ENCODE results near the gene ANKRD28.
"Not testable (repeated sequence)": the region's sequence is repeated elsewhere in the genome, so short reads cannot be mapped to it uniquely, and the experiment has no call there.

The ANKRD28 gene

GRCh38 chr3:15797642-15798303, at the start of gene ANKRD28:
Gene ANKRD28, minus strand, starts transcription at chr3:15797979. Its CDS starts 1,458 bp downstream, at chr3:15796521.
- in situ Hi-C loops (cut with MboI; ENCODE audit: low sequenced_read_pairs): no loop called here

GRCh38 chr3:15847239-15847638, 49.5 kb upstream of the ANKRD28 start:
- in situ Hi-C loops (cut with MboI; ENCODE audit: low sequenced_read_pairs): no loop called here

GRCh38 chr3:15846606-15847005, 48.8 kb upstream of the ANKRD28 start:
- in situ Hi-C loops (cut with MboI; ENCODE audit: low sequenced_read_pairs): no loop called here

GRCh38 chr3:15845475-15845874, 47.7 kb upstream of the ANKRD28 start:
- in situ Hi-C loops (cut with MboI; ENCODE audit: low sequenced_read_pairs): no loop called here

GRCh38 chr3:15844889-15845288, 47.1 kb upstream of the ANKRD28 start:
- in situ Hi-C loops (cut with MboI; ENCODE audit: low sequenced_read_pairs): no loop called here

GRCh38 chr3:15841091-15841973, 43.6 kb upstream of the ANKRD28 start:
- in situ Hi-C loops (cut with MboI; ENCODE audit: low sequenced_read_pairs): not testable (repeated sequence)

GRCh38 chr3:15839568-15839967, 41.8 kb upstream of the ANKRD28 start:
- in situ Hi-C loops (cut with MboI; ENCODE audit: low sequenced_read_pairs): no loop called here

GRCh38 chr3:15831927-15832326, 34.1 kb upstream of the ANKRD28 start:
- in situ Hi-C loops (cut with MboI; ENCODE audit: low sequenced_read_pairs): no loop called here

- in situ Hi-C loops (cut with MboI; ENCODE audit: low sequenced_read_pairs): no loop called here
Observed at GRCh38 chr3:15825016-15825415, 27.2 kb upstream of the ANKRD28 start.

GRCh38 chr3:15823092-15823491, 25.3 kb upstream of the ANKRD28 start:
- in situ Hi-C loops (cut with MboI; ENCODE audit: low sequenced_read_pairs): no loop called here

- in situ Hi-C loops (cut with MboI; ENCODE audit: low sequenced_read_pairs): no loop called here
Observed at GRCh38 chr3:15822281-15822680, 24.5 kb upstream of the ANKRD28 start.

- in situ Hi-C loops (cut with MboI; ENCODE audit: low sequenced_read_pairs): no loop called here
Observed at GRCh38 chr3:15820911-15821310, 23.1 kb upstream of the ANKRD28 start.

GRCh38 chr3:15819576-15819975, 21.8 kb upstream of the ANKRD28 start:
- in situ Hi-C loops (cut with MboI; ENCODE audit: low sequenced_read_pairs): loop anchor here (10.0 kb wide), 1 partner anchor 205 kb away; no protein-coding TSS in a partner anchor

GRCh38 chr3:15819043-15819442, 21.3 kb upstream of the ANKRD28 start:
- in situ Hi-C loops (cut with MboI; ENCODE audit: low sequenced_read_pairs): loop anchor here (10.0 kb wide), 1 partner anchor 204 kb away; no protein-coding TSS in a partner anchor

- in situ Hi-C loops (cut with MboI; ENCODE audit: low sequenced_read_pairs): loop anchor here (10.0 kb wide), 1 partner anchor 201 kb away; no protein-coding TSS in a partner anchor
Observed at GRCh38 chr3:15815696-15816095, 17.9 kb upstream of the ANKRD28 start.

GRCh38 chr3:15813079-15813478, 15.3 kb upstream of the ANKRD28 start:
- in situ Hi-C loops (cut with MboI; ENCODE audit: low sequenced_read_pairs): loop anchor here (10.0 kb wide), 1 partner anchor 198 kb away; no protein-coding TSS in a partner anchor

GRCh38 chr3:15812183-15812582, 14.4 kb upstream of the ANKRD28 start:
- in situ Hi-C loops (cut with MboI; ENCODE audit: low sequenced_read_pairs): loop anchor here (10.0 kb wide), 1 partner anchor 197 kb away; no protein-coding TSS in a partner anchor

- in situ Hi-C loops (cut with MboI; ENCODE audit: low sequenced_read_pairs): loop anchor here (10.0 kb wide), 1 partner anchor 196 kb away; no protein-coding TSS in a partner anchor
Observed at GRCh38 chr3:15810702-15811101, 12.9 kb upstream of the ANKRD28 start.

GRCh38 chr3:15809313-15809712, 11.5 kb upstream of the ANKRD28 start:
- in situ Hi-C loops (cut with MboI; ENCODE audit: low sequenced_read_pairs): loop anchor here (10.0 kb wide), 1 partner anchor 175 kb away; no protein-coding TSS in a partner anchor

- in situ Hi-C loops (cut with MboI; ENCODE audit: low sequenced_read_pairs): loop anchor here (10.0 kb wide), 1 partner anchor 174 kb away; no protein-coding TSS in a partner anchor
Observed at GRCh38 chr3:15808679-15809310, 11.0 kb upstream of the ANKRD28 start.

- in situ Hi-C loops (cut with MboI; ENCODE audit: low sequenced_read_pairs): loop anchor here (10.0 kb wide), 1 partner anchor 171 kb away; no protein-coding TSS in a partner anchor
Observed at GRCh38 chr3:15805756-15806266, 8.0 kb upstream of the ANKRD28 start.

Data from HL-60/S4 (cell line).